Calu3 (cell line): Measurements from ENCODE around the gene ADAMTSL3. TPM values are rescaled to one million over a fixed set of nuclear protein-coding genes. Genes with fewer than 3 reads are reported as not detected.
A peak's percentile ranks its signal among the peaks of the same experiment; 100 is the strongest.
"Not testable (repeated sequence)": the region's sequence is repeated elsewhere in the genome, so short reads cannot be mapped to it uniquely, and the experiment has no call there.

Source experiments
- BruUV-seq: library from RNA; stranded (reverse); fragments of 400-500 nt; replicated peaks from 2 replicates; lab custom pipeline; 2021; lab: Mats Ljungman, UMichigan
- CTCF ChIA-PET: fragments of 300-600 bp; sonication (Branson Sonifier 250); formaldehyde crosslinking; loops from one replicate; lab custom pipeline; 2022; ENCODE audit warnings: antibody characterized with exemption; lab: Charles Lee
- DNase-seq: peaks from one replicate; pipeline ENCODE4 v3.0.0; 2022
- H3K27ac Mint-ChIP-seq: one replicate; pipeline ENCODE4 v1.8.0; 2022; ENCODE audit warnings: mixed read lengths; ENCODE audit not compliant: unreplicated experiment
- H3K27me3 Mint-ChIP-seq: one replicate; pipeline ENCODE4 v1.8.0; 2022; ENCODE audit warnings: mixed read lengths; ENCODE audit not compliant: unreplicated experiment
- H3K36me3 Mint-ChIP-seq: one replicate; pipeline ENCODE4 v1.8.0; 2022; ENCODE audit warnings: mild to moderate bottlenecking, moderate library complexity, mixed read lengths; ENCODE audit not compliant: insufficient read depth, unreplicated experiment
- H3K4me1 Mint-ChIP-seq: one replicate; pipeline ENCODE4 v1.8.0; 2022; ENCODE audit warnings: mild to moderate bottlenecking, low read depth, mixed read lengths; ENCODE audit not compliant: unreplicated experiment
- H3K4me3 Mint-ChIP-seq: one replicate; pipeline ENCODE4 v1.8.0; 2022; ENCODE audit warnings: mild to moderate bottlenecking, low read depth, moderate library complexity, mixed read lengths; ENCODE audit not compliant: unreplicated experiment
- H3K9me3 Mint-ChIP-seq: one replicate; pipeline ENCODE4 v1.8.0; 2022; ENCODE audit warnings: low read depth, mixed read lengths; ENCODE audit not compliant: unreplicated experiment
- CTCF ChIP-seq: fragments of 200-600 bp; IDR thresholded peaks from one replicate; pipeline ENCODE4 v1.8.0; 2022; ENCODE audit warnings: antibody characterized with exemption; ENCODE audit not compliant: unreplicated experiment
- intact Hi-C: fragments of 100-400 bp; cut with micrococcal nuclease; formaldehyde crosslinking; loops from one replicate; pipeline ENCODE4 v1.10.0; 2022; ENCODE audit not compliant: unreplicated experiment
- total RNA-seq: library from RNA; stranded (reverse); gene quantifications from 2 replicates; pipeline ENCODE4 v1.2.3, GENCODE V29; 2022

The ADAMTSL3 gene
- total RNA-seq, 1 experiment from 2014 or later = 2.4 TPM

DNA sequence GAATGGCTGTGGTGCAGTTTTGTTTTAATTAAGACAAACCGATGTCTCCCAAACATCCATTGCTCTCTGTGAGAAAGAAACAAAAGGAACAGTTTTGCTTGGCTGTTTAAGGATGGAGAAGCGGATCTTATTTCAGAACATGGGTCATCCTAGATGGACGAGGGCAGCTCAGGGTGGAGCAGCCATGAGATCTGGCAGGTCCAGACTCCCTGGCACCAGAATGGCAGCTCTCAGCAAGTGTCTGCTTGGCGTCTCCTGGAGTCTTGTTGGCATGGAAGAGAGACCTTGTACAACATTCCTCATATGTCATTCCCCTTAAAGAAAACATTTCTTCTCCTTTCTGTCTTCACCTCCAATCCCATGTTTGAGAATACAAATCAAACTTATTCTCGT lies 93.8 kb downstream of the ADAMTSL3 start:
- intact Hi-C loops = loop anchor here (1.0 to 5.0 kb wide), 5 partner anchors 15 to 309 kb away; partner anchors contain the start of gene ADAMTSL3
- Mint-ChIP-seq H3K27me3 (no peaks in the 10 kb centered on the region), H3K36me3 (no peaks in the 10 kb centered on the region), H3K27ac (no peak overlapping the region), H3K4me1 (peaks cover 16% of the 10 kb centered on the region), H3K9me3 (no peaks in the 10 kb centered on the region), H3K4me3 (no peak overlapping the region)
- DNase-seq = no peak
- CTCF ChIA-PET = no interaction called here
- no TSS peak for BruUV-seq
- TF ChIP-seq CTCF = no peak

DNA sequence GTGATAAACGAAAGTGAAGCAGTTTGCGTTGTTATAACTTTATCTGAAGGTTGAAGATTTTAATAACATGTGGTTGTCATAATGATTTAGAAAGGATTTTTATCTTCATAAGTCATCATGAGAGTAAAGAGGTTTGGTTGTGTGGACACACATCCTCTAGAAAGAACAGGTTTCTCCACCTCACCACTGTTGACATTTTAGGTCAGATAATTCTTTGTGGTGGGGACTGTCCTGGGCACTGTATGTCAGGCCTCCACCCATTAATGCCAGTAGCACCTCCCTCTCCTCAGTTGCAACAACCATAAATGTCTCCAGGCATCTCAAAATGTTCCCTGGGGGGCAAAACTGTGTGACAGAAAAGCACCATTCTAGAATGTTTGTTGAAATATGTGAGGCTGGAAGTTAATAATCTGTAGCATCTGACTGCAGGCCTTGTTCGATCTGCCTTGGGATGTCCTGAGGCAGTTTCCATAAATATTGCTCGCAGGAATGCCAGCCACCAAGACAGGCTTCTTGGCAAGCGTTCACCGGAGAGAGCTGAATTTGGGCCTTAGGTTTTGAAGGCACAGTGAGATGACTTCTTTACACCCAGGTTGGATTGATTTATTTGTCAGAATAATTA lies 100.1 kb downstream of the ADAMTSL3 start:
- Mint-ChIP-seq H3K9me3 (peaks cover 9% of the 10 kb centered on the region), H3K27me3 (no peaks in the 10 kb centered on the region), H3K36me3 (no peaks in the 10 kb centered on the region), H3K4me3 (no peak overlapping the region), H3K4me1 (peaks cover 30% of the 10 kb centered on the region), H3K27ac (peak overlapping the region; percentile 57)
- no peak for TF ChIP-seq CTCF
- CTCF ChIA-PET = interaction anchor here (0.6 kb wide), 1 partner anchor 106 kb away, joined by 3 read pairs; no protein-coding TSS in a partner anchor
- DNase-seq = peak; percentile 51
- intact Hi-C loops = loop anchor here (5.0 kb wide), 2 partner anchors 83 to 283 kb away; no protein-coding TSS in a partner anchor
- BruUV-seq = no TSS peak

- intact Hi-C loops, H3K9me3 Mint-ChIP-seq: not testable (repeated sequence)
Measured at GRCh38 chr15:83757291-83757690, 103.4 kb downstream of the ADAMTSL3 start.

GRCh38 chr15:83762367-83762766 lies 108.4 kb downstream of the ADAMTSL3 start:
- Mint-ChIP-seq H3K36me3 (no peaks in the 10 kb centered on the region), H3K4me1 (peaks cover 7% of the 10 kb centered on the region), H3K27ac (no peak overlapping the region), H3K4me3 (no peak overlapping the region), H3K27me3 (no peaks in the 10 kb centered on the region), H3K9me3 (peaks cover 6% of the 10 kb centered on the region)
- no peak for TF ChIP-seq CTCF
- no TSS peak for BruUV-seq
- intact Hi-C loops = no loop called here
- CTCF ChIA-PET = interaction anchor here (0.8 to 1.3 kb wide), 2 partner anchors 100 to 137 kb away, joined by 3 to 4 read pairs; no protein-coding TSS in a partner anchor
- no peak for DNase-seq

More at GRCh38 chr15:83757291-83757690, 103.4 kb downstream of the ADAMTSL3 start:
- H3K27me3 Mint-ChIP-seq, H3K36me3 Mint-ChIP-seq, CTCF ChIA-PET, H3K4me3 Mint-ChIP-seq, H3K27ac Mint-ChIP-seq, DNase-seq, BruUV-seq: not testable (repeated sequence)
- peaks cover 30% of the 10 kb centered on the region for H3K4me1 Mint-ChIP-seq
